NCI-H146 (cell line): ENCODE results near the gene AIFM3.
A peak's percentile ranks its signal among the peaks of the same experiment; 100 is the strongest.

Experiments
- DNase-seq: peaks from one replicate; lab custom pipeline; 2025; lab: John Stamatoyannopoulos, UW

AIFM3 gene

GRCh38 chr22:21009638-21010425 is 42.8 kb downstream of the AIFM3 start:
- no peak for DNase-seq

- DNase-seq: no peak
Observed at GRCh38 chr22:21010426-21011113, 43.5 kb downstream of the AIFM3 start.

GRCh38 chr22:21012446-21013407 is 45.7 kb downstream of the AIFM3 start:
- DNase-seq: no peak

GRCh38 chr22:21013657-21014201 is 46.7 kb downstream of the AIFM3 start:
- DNase-seq: peak; percentile 31

GRCh38 chr22:21014202-21014725 is 47.2 kb downstream of the AIFM3 start:
- DNase-seq: peak; percentile 94

GRCh38 chr22:21014726-21015465 is 47.8 kb downstream of the AIFM3 start, which contains the start of gene P2RX6:
TSS of gene P2RX6 (plus strand) at chr22:21015165. CDS start at chr22:21015175, 10 bp downstream.
- DNase-seq: peak; percentile 85

GRCh38 chr22:21015466-21016006 is 48.5 kb downstream of the AIFM3 start:
- DNase-seq: no peak

- no peak for DNase-seq
Observed at GRCh38 chr22:21016644-21017420, 49.8 kb downstream of the AIFM3 start.

GRCh38 chr22:21018314-21018713 is 51.3 kb downstream of the AIFM3 start:
- DNase-seq: no peak

GRCh38 chr22:21020802-21021429 is 53.9 kb downstream of the AIFM3 start:
- no peak for DNase-seq

GRCh38 chr22:21022507-21022906 is 55.5 kb downstream of the AIFM3 start:
- no peak for DNase-seq

- no peak for DNase-seq
Observed at GRCh38 chr22:21022955-21023614, 56.0 kb downstream of the AIFM3 start.

GRCh38 chr22:21025266-21025665 is 58.2 kb downstream of the AIFM3 start:
- no peak for DNase-seq

- no peak for DNase-seq
Observed at GRCh38 chr22:21025763-21026755, 59.0 kb downstream of the AIFM3 start.

GRCh38 chr22:21026783-21027692 is 60.0 kb downstream of the AIFM3 start:
- DNase-seq: no peak
